Stomach (tissue), 4 donors: ENCODE results near the gene AIFM3.

ENCODE experiments used
- CTCF ChIP-seq, 7 experiments: fragments of 450-650 bp in 4 of 7; fragments of 200-600 bp in 3 of 7; sonication (generic) in 3 of 7; IDR thresholded peaks; one replicate each; pipeline ENCODE4 v1.5.1; 2016 to 2019; ENCODE audit warnings: antibody characterized with exemption in 7 of 7, control low read depth in 2 of 7, mild to moderate bottlenecking in 1 of 7
- POLR2A ChIP-seq, 4 donors: fragments of 450-650 bp; IDR thresholded peaks; one replicate each; pipeline ENCODE4 v1.6.1; 2016; ENCODE audit warnings: antibody characterized with exemption in 4 of 4, control low read depth in 2 of 4, mild to moderate bottlenecking in 1 of 4, moderate library complexity in 1 of 4

DNA sequence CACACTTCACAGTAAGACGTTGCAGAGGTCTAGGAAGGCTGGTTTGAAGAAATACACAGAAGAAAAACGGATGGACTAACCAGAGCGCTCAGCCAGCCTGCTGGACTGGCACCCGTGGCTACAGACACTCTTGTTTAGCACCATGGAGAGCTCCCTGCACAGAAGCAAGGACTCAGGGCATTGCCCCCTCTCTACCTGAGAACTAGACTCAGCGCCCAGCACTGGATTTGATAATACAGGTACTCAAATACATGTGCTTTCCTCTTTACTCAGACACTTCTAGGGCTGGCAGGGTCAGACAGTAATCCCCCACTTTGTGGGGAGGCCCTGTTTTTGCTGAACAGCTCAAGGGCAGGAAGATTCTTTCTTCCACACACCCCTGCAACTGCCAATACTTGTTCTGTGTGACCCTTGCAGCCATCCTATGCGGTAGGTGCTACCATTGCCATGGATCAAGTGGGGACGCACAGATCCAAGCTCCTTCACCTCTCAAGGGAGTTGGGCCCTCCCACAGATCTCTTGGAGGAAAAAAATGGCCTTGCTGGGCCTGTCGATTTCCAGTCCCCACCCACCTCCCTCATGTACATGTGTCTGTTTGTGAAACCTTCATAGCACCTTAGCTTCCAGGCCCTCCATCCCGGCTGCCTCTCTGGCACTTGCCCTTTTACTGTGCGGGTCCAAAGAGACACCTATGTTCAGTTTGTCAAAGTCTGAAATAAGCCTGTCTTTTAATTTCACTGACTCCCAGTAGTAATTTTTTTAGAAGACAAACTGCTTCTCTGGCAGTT is 42.8 kb downstream of the AIFM3 start:
- TF ChIP-seq POLR2A (IDR thresholded peaks at IDR 0.05) (no peak), CTCF (IDR thresholded peaks at IDR 0.05) (no peak)
